ENCODE data around the gene ADCY10. TPM values are rescaled to one million over a fixed set of nuclear protein-coding genes. Genes with fewer than 3 reads are reported as not detected.

ADCY10 gene
- total and polyA plus RNA-seq, 9 of the 15 experiments (the other 6 are each of a cell fraction or from before 2014, with no cell fraction given): 0.08 to 0.86 (median 0.22) TPM

- peak in 1 of 2 experiments; percentile 77; a peak in 1 of 3 replicates for TF ChIP-seq CBX3 (IDR thresholded peaks at IDR 0.05; ENCODE audit: borderline replicate concordance in 1 of 2, low read length in 2 of 2)
- TF ChIP-seq BCOR (IDR thresholded peaks at IDR 0.05): peak; percentile 99
- no peak for TF ChIP-seq SREBF2 (CRISPR knock-in tag; IDR thresholded peaks at IDR 0.05)
- TF ChIP-seq HMGXB4 (CRISPR knock-in tag; IDR thresholded peaks at IDR 0.05): no peak
- peak; percentile 14; the same call in 1 of the 2 replicates for TF ChIP-seq FOXM1 (IDR thresholded peaks at IDR 0.05; ENCODE audit: low read depth)
- no peak for TF ChIP-seq FOXM1 (CRISPR knock-in tag; IDR thresholded peaks at IDR 0.05; ENCODE audit: low read depth)
- TF ChIP-seq XRCC4 (IDR thresholded peaks at IDR 0.05; ENCODE audit: extremely low read depth, insufficient read depth, insufficient read length): no peak
- peak; percentile 73 for TF ChIP-seq CHAMP1 (IDR thresholded peaks at IDR 0.05)
- TF ChIP-seq ELF2 (CRISPR knock-in tag; IDR thresholded peaks at IDR 0.05): no peak
- TF ChIP-seq MXI1 (IDR thresholded peaks at IDR 0.05; ENCODE audit: low read depth, low read length): no peak
- TF ChIP-seq ASH1L (IDR thresholded peaks at IDR 0.05; ENCODE audit: borderline replicate concordance, low read depth, partially characterized antibody): no peak
- no peak for TF ChIP-seq ZBTB34 (CRISPR knock-in tag; IDR thresholded peaks at IDR 0.05)
- TF ChIP-seq EHMT2 (IDR thresholded peaks at IDR 0.05): no peak
- no peak for TF ChIP-seq L3MBTL2 (IDR thresholded peaks at IDR 0.05)
- no peak for TF ChIP-seq SIN3A (IDR thresholded peaks at IDR 0.05; ENCODE audit: borderline replicate concordance in 2 of 2, control insufficient read depth in 1 of 2, low read depth in 2 of 2, low read length in 2 of 2)
- no peak for TF ChIP-seq COPS2 (conservative IDR thresholded peaks at IDR 0.05)
- TF ChIP-seq EP400 (IDR thresholded peaks at IDR 0.05): peak; percentile 24
- TF ChIP-seq ZNF76 (CRISPR knock-in tag; IDR thresholded peaks at IDR 0.05; ENCODE audit: borderline replicate concordance): no peak
- no peak for TF ChIP-seq IFI16 (CRISPR knock-in tag; IDR thresholded peaks at IDR 0.05)
- TF ChIP-seq BRF2 (IDR thresholded peaks at IDR 0.05; ENCODE audit: borderline replicate concordance, insufficient read depth, insufficient read length): no peak
- TF ChIP-seq HINFP (tag; conservative IDR thresholded peaks at IDR 0.05; ENCODE audit: low read depth): no peak
- no peak; a peak in 1 of 4 replicates for TF ChIP-seq ARNT (IDR thresholded peaks at IDR 0.05)
Measured at GRCh38 chr1:167933788-167934187, 19.9 kb upstream of the ADCY10 start (continued).
